ENCODE results near the gene SLC17A2.

Gene SLC17A2

DNA sequence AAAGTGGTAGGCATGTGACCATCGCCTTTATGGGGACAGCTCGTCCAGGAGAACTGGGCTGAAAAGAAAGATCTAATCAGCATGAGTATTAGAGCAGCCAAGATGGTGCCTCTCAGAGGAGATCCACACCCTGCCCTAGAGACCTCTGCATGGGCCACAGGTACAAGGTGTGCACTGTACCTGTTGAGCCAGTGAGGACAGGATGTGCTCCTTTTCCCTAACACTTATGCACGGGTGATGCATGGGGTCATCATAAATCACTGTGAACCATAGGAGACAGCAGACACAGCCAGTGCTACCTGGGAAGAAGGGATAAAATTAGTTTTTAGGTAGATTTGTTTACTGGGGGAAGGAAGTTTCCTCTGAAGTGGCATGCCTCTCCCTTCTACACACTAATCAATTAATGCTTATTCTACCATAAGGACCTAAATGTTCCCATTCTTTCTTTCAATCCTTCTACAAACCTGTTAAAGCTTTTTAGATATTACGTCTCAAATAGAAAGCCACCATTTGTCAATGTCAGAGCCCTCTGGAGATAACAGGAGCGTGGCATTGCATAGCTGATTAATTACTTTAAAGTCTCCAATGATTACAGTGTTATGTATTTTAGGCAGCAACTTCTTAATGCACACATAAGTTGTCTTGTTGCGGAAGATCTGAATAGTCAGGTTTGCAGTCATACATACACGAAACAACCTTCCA is 13.6 kb downstream of the SLC17A2 start:
- no peaks in the 10 kb centered on the region for H3K9me2 ChIP-seq (replicated peaks; ENCODE audit: insufficient read depth, low read length)
- H3K9me3 ChIP-seq (replicated peaks; ENCODE audit: insufficient read depth, low read length): no peaks in the 10 kb centered on the region
- H3K4me3 ChIP-seq (ENCODE audit: low read length): no peak overlapping the region
- no peaks in the 10 kb centered on the region for H3K27me3 ChIP-seq (replicated peaks; ENCODE audit: insufficient read depth, low read length)
- no peaks in the 10 kb centered on the region for H3K79me2 ChIP-seq (ENCODE audit: low read length)
- no peaks in the 10 kb centered on the region for H3F3A ChIP-seq (ENCODE audit: insufficient read depth, low read length)
- H3K4me2 ChIP-seq (ENCODE audit: low read depth, low read length): no peak overlapping the region
- no peak overlapping the region for H2AFZ ChIP-seq (ENCODE audit: low read length)
- H3K36me3 ChIP-seq (replicated peaks; ENCODE audit: insufficient read depth, low read length): no peaks in the 10 kb centered on the region
- TF ChIP-seq EZH2 (optimal IDR thresholded peaks at IDR 0.05; ENCODE audit: low read depth, low read length) (no peak), CTCF (IDR thresholded peaks at IDR 0.05; ENCODE audit: low read length) (no peak), EZH2phosphoT487 (IDR thresholded peaks at IDR 0.05; ENCODE audit: low read length) (no peak)
- no peaks in the 10 kb centered on the region for H3K4me1 ChIP-seq (ENCODE audit: low read length)
- H4K20me1 ChIP-seq (ENCODE audit: insufficient read depth, low read length): no peaks in the 10 kb centered on the region
- no peak overlapping the region for H3K27ac ChIP-seq (ENCODE audit: low read length)
- no peak for DNase-seq
- no peak overlapping the region for H3K9ac ChIP-seq (ENCODE audit: low read length)

DNA sequence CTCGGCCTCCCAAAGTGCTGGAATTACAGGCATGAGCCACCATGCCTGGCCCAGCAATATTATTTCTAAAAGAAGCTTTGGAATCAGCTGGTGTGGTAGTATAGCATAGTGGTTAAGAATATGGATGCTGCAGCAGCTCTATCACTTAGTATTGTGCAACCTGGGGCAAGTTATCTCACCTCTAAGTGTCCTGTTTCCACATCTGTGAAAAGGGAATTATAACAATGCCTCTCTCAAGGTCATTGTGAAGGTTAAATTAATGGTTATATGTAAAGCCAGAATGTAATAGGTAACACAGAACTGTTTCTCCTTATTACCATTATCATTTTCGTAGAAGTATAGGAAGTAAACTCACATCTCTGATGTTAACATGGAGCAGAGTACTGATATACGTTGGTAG is 14.2 kb downstream of the SLC17A2 start:
- H3K9me2 ChIP-seq (replicated peaks; ENCODE audit: insufficient read depth, low read length): no peaks in the 10 kb centered on the region
- H3K36me3 ChIP-seq (replicated peaks; ENCODE audit: insufficient read depth, low read length): no peaks in the 10 kb centered on the region
- H2AFZ ChIP-seq (ENCODE audit: low read length): no peak overlapping the region
- H3K27me3 ChIP-seq (replicated peaks; ENCODE audit: insufficient read depth, low read length): no peaks in the 10 kb centered on the region
- H3K27ac ChIP-seq (ENCODE audit: low read length): no peak overlapping the region
- no peaks in the 10 kb centered on the region for H3K4me1 ChIP-seq (ENCODE audit: low read length)
- no peak overlapping the region for H3K4me3 ChIP-seq (ENCODE audit: low read length)
- no peaks in the 10 kb centered on the region for H3K79me2 ChIP-seq (ENCODE audit: low read length)
- no peak for DNase-seq
- TF ChIP-seq CTCF (IDR thresholded peaks at IDR 0.05; ENCODE audit: low read length): no peak
- no peak for TF ChIP-seq EZH2phosphoT487 (IDR thresholded peaks at IDR 0.05; ENCODE audit: low read length)
- no peak for TF ChIP-seq EZH2 (optimal IDR thresholded peaks at IDR 0.05; ENCODE audit: low read depth, low read length)
- H3K9me3 ChIP-seq (replicated peaks; ENCODE audit: insufficient read depth, low read length): no peaks in the 10 kb centered on the region
- H3F3A ChIP-seq (ENCODE audit: insufficient read depth, low read length): no peaks in the 10 kb centered on the region
- H3K9ac ChIP-seq (ENCODE audit: low read length): no peak overlapping the region
- H3K4me2 ChIP-seq (ENCODE audit: low read depth, low read length): no peak overlapping the region
- no peaks in the 10 kb centered on the region for H4K20me1 ChIP-seq (ENCODE audit: insufficient read depth, low read length)

DNA sequence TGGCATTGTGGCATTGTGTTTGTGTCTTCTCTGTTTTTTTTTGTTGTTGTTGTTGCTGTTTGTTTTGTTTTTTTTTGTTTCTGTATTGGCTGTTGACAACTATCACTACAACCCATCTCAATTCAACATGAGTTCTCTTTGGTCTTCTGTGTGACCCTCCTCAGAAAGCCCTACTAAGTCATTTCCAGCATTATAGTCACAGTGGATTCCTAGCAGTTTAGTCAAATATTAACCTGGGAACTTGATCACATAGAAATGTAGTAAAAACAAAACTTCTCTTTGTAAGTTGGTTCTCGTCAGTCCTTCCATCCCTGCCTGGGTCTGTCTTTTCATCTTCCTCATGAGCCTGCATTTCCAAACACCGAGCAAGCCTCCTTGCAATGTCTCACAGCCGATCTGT is 16.8 kb downstream of the SLC17A2 start:
- Histone ChIP-seq H3K27ac (ENCODE audit: low read length) (no peak overlapping the region), H2AFZ (ENCODE audit: low read length) (no peak overlapping the region), H3K4me2 (ENCODE audit: low read depth, low read length) (no peak overlapping the region), H3K9ac (ENCODE audit: low read length) (no peak overlapping the region), H3K79me2 (ENCODE audit: low read length) (no peaks in the 10 kb centered on the region), H3K9me2 (replicated peaks; ENCODE audit: insufficient read depth, low read length) (no peaks in the 10 kb centered on the region), H3K9me3 (replicated peaks; ENCODE audit: insufficient read depth, low read length) (no peaks in the 10 kb centered on the region), H3F3A (ENCODE audit: insufficient read depth, low read length) (no peaks in the 10 kb centered on the region), H4K20me1 (ENCODE audit: insufficient read depth, low read length) (no peaks in the 10 kb centered on the region), H3K27me3 (replicated peaks; ENCODE audit: insufficient read depth, low read length) (no peaks in the 10 kb centered on the region), H3K4me3 (ENCODE audit: low read length) (no peak overlapping the region), H3K36me3 (replicated peaks; ENCODE audit: insufficient read depth, low read length) (no peaks in the 10 kb centered on the region), H3K4me1 (ENCODE audit: low read length) (no peaks in the 10 kb centered on the region)
- no peak for DNase-seq
- no peak for TF ChIP-seq EZH2 (optimal IDR thresholded peaks at IDR 0.05; ENCODE audit: low read depth, low read length)
- TF ChIP-seq CTCF (IDR thresholded peaks at IDR 0.05; ENCODE audit: low read length): no peak
- no peak for TF ChIP-seq EZH2phosphoT487 (IDR thresholded peaks at IDR 0.05; ENCODE audit: low read length)
